Heart left ventricle (tissue), 16 donors: ENCODE results near the gene TP53RK. TPM values are rescaled to one million over a fixed set of nuclear protein-coding genes. Genes with fewer than 3 reads are reported as not detected.

Source experiments
- ATAC-seq, 4 donors: fragments of 200-7000 bp; cut with Tn5 transposase; one replicate each; pipeline ENCODE4 v1.9.1; 2020 to 2022; ENCODE audit warnings: moderate library complexity in 4 of 4, mild to moderate bottlenecking in 3 of 4, moderate number of reproducible peaks in 1 of 4
- DNase-seq, 5 donors: peaks; one replicate each; pipeline ENCODE4 v3.0.0-alpha.2; 2020
- H3K27ac ChIP-seq, 12 donors: fragments of 200-600 bp; sonication (generic) in 4 of 12; one replicate each; pipeline versions ENCODE4 v1.5.0 to v1.8.0; 2016 to 2022; ENCODE audit warnings: mild to moderate bottlenecking in 2 of 12
- H3K27me3 ChIP-seq, 9 donors: fragments of 200-600 bp; sonication (generic) in 2 of 9; one replicate each; pipeline versions ENCODE4 v1.5.1 to v1.8.0; 2016 to 2022; ENCODE audit warnings: mild to moderate bottlenecking in 3 of 9
- H3K36me3 ChIP-seq, 9 donors: fragments of 200-600 bp; sonication (generic) in 2 of 9; one replicate each; pipeline versions ENCODE4 v1.5.0 to v1.8.0; 2018 to 2022; ENCODE audit warnings: mild to moderate bottlenecking in 2 of 9
- H3K4me1 ChIP-seq, 12 donors: fragments of 200-600 bp; sonication (generic) in 4 of 12; one replicate each; pipeline versions ENCODE4 v1.5.0 to v1.8.0; 2016 to 2022; ENCODE audit warnings: mild to moderate bottlenecking in 3 of 12
- H3K4me3 ChIP-seq, 12 donors: fragments of 200-600 bp; sonication (generic) in 4 of 12; one replicate each; pipeline versions ENCODE4 v1.5.0 to v1.8.0; 2017 to 2022; ENCODE audit warnings: mild to moderate bottlenecking in 9 of 12, moderate library complexity in 4 of 12
- H3K9me3 ChIP-seq, 12 donors: fragments of 200-600 bp; sonication (generic) in 4 of 12; one replicate each; pipeline versions ENCODE4 v1.5.0 to v1.8.0; 2016 to 2022; ENCODE audit warnings: mild to moderate bottlenecking in 1 of 12
- CTCF ChIP-seq, 12 donors: fragments of 200-600 bp; sonication (generic) in 4 of 12; IDR thresholded peaks; one replicate each; pipeline versions ENCODE4 v1.5.0 to v1.8.0; 2018 to 2022; ENCODE audit warnings: antibody characterized with exemption in 12 of 12, mild to moderate bottlenecking in 5 of 12
- POLR2A ChIP-seq, 2 donors: fragments of 450-650 bp; IDR thresholded peaks; one replicate each; pipeline ENCODE4 v1.6.1; 2017; ENCODE audit warnings: antibody characterized with exemption in 2 of 2, mild to moderate bottlenecking in 2 of 2, moderate library complexity in 2 of 2
- WGBS, 4 donors: extraction: QIAGEN DNeasy Blood & Tissue Kit in 2 of 4; methylation state at CpG; one replicate each; pipeline versions ENCODE4 v1.1.5 to v1.1.7; 2013 to 2018; 5-methylcytosine and 5-hydroxymethylcytosine counted together
- intact Hi-C, 10 donors: fragments of 100-400 bp; cut with DNase I; formaldehyde crosslinking; loops; one replicate each; pipeline versions ENCODE4 v1.11.1 to v1.14.2; 2022
- polyA plus RNA-seq, 2 donors: library from polyadenylated mRNA; stranded (reverse); fragments of 200-250 nt; gene quantifications; one replicate each; pipeline ENCODE4 v1.2.3, GENCODE V29; 2013
- total RNA-seq, 9 donors: library from RNA; depleted of rRNA in 2 of 9; stranded (reverse); fragments of >200 nt in 2 of 9; fragmentation: NEBNext Ultra II Directional in 3 of 9; extraction: Animal tissue kit (Norgen Biotek cat#: 25700) in 3 of 9; gene quantifications; one replicate each; pipeline versions ENCODE4 v1.1.0 to v1.2.4, GENCODE V29; 2016 to 2023
- donor health status: ischemic (EF 13 %, LVEDD 7.1; RV severe dilation, severe dysfunction).
- donor health status: healthy with polysubstance abuse.
- donor health status: DM: no; HTN: yes; CAD: no.
- donor health status: DM: no; HTN: no; CAD: no.
- donor health status: ischemic (EF 25% LVEDD 6.9; RV normal size, moderate dysfunction).
- donor health status: ischemic (EF 25% LVEDD 5.7; RV mildly dilated, moderate dysfunction).
- donor health status: healthy.
- donor health status: DM: yes; HTN: yes; CAD: no.
- donor health status: ischemic (EF 35%, LVEDD 5.7; RV mildly dilated, moderate dysfunction).
- donor health status: nonischemic (EF 11% LVEDD 7.7; RV severe dilation, severe dysfunction).
- donor health status: DM: yes; HTN: yes; CAD: no.
- donor health status: PGD.
- donor health status: ischemic (EF 29% LVEDD 5.4; RV normal size, mild dysfunction).
- donor health status: nonischemic (EF 23%, LVEDD 6.1; RV moderate dilation, normal function).

Gene TP53RK
- total and polyA plus RNA-seq, 11 donors: 5.0 to 10.8 (median 7.9) TPM

GRCh38 chr20:46663531-46663930 is 25.7 kb downstream of the TP53RK start:
- H3K36me3 ChIP-seq: no peaks in the 10 kb centered on the region
- H3K9me3 ChIP-seq: peaks cover 0 to 13% (median 0%) of the 10 kb centered on the region in 12 donors
- DNase-seq (no peak), ATAC-seq (no peak)
- 93 to 97% (median 95%) methylated on average over 3 of the region's 3 CpGs for WGBS, 4 donors
- H3K4me3 ChIP-seq: no peak overlapping the region
- no peak for TF ChIP-seq CTCF (IDR thresholded peaks at IDR 0.05)
- no peak for TF ChIP-seq POLR2A (IDR thresholded peaks at IDR 0.05)
- no peaks in the 10 kb centered on the region for H3K4me1 ChIP-seq
- no peaks in the 10 kb centered on the region for H3K27me3 ChIP-seq
- no peak overlapping the region for H3K27ac ChIP-seq
- intact Hi-C loops: no loop called here

GRCh38 chr20:46661659-46662058 is 27.6 kb downstream of the TP53RK start:
- TF ChIP-seq CTCF (IDR thresholded peaks at IDR 0.05): no peak
- TF ChIP-seq POLR2A (IDR thresholded peaks at IDR 0.05): no peak
- H3K4me1 ChIP-seq: no peaks in the 10 kb centered on the region
- peaks cover 0 to 13% (median 0%) of the 10 kb centered on the region in 12 donors for H3K9me3 ChIP-seq
- H3K36me3 ChIP-seq: no peaks in the 10 kb centered on the region
- ATAC-seq: no peak
- intact Hi-C loops: no loop called here
- DNase-seq: no peak
- no peaks in the 10 kb centered on the region for H3K27me3 ChIP-seq
- H3K27ac ChIP-seq: no peak overlapping the region
- WGBS, 4 donors: 98 to 100% (median 100%) methylated on average over 1 of the region's 1 CpG
- H3K4me3 ChIP-seq: no peak overlapping the region

GRCh38 chr20:46660487-46660886 is 28.8 kb downstream of the TP53RK start:
- intact Hi-C loops: no loop called here
- WGBS, 4 donors: 87 to 92% (median 88%) methylated on average over 4 of the region's 4 CpGs
- no peaks in the 10 kb centered on the region for H3K27me3 ChIP-seq
- H3K9me3 ChIP-seq: peaks cover 0 to 13% (median 0%) of the 10 kb centered on the region in 12 donors
- no peaks in the 10 kb centered on the region for H3K4me1 ChIP-seq
- no peak overlapping the region for H3K4me3 ChIP-seq
- ATAC-seq (no peak), DNase-seq (no peak)
- no peak for TF ChIP-seq CTCF (IDR thresholded peaks at IDR 0.05)
- no peak for TF ChIP-seq POLR2A (IDR thresholded peaks at IDR 0.05)
- H3K27ac ChIP-seq: no peak overlapping the region
- no peaks in the 10 kb centered on the region for H3K36me3 ChIP-seq

- DNase-seq: no peak
- no peak overlapping the region for H3K4me3 ChIP-seq
- intact Hi-C loops: no loop called here
- H3K27ac ChIP-seq: no peak overlapping the region
- 74 to 81% (median 78%) methylated on average over 7 of the region's 7 CpGs for WGBS, 4 donors
- peaks cover 0 to 13% (median 0%) of the 10 kb centered on the region in 12 donors for H3K9me3 ChIP-seq
- no peak for ATAC-seq
- peaks cover 0 to 11% (median 0%) of the 10 kb centered on the region in 9 donors for H3K27me3 ChIP-seq
- H3K4me1 ChIP-seq: no peaks in the 10 kb centered on the region
- no peaks in the 10 kb centered on the region for H3K36me3 ChIP-seq
- TF ChIP-seq CTCF (IDR thresholded peaks at IDR 0.05): no peak
- no peak for TF ChIP-seq POLR2A (IDR thresholded peaks at IDR 0.05)
Observed at GRCh38 chr20:46657618-46658017, 31.6 kb downstream of the TP53RK start.
